ENCODE data around the gene CCNL2. TPM values are rescaled to one million over a fixed set of nuclear protein-coding genes. Genes with fewer than 3 reads are reported as not detected.
A peak's percentile ranks its signal among the peaks of the same experiment; 100 is the strongest.
"Not testable (repeated sequence)": the region's sequence is repeated elsewhere in the genome, so short reads cannot be mapped to it uniquely, and the experiment has no call there.

CCNL2 gene
- 100 to 1,000 TPM in 1 of 2 donors, 10 to 100 TPM in 1; 47.3 to 170 TPM for total RNA-seq
- 100 to 1,000 TPM in 1 of 2 donors, 10 to 100 TPM in 1; 46.4 to 160 TPM for polyA plus RNA-seq

GRCh38 chr1:1399187-1399871, at the start of gene CCNL2:
Gene CCNL2, minus strand, starts transcription at chr1:1399335. Its CDS starts 29 bp downstream, at chr1:1399306.
- H3K27ac ChIP-seq (ENCODE audit: low read depth in 1 of 2, low read length in 2 of 2) = peak within 1 kb of the TSS; percentile 73 to 75
- TF ChIP-seq HNF4A (conservative IDR thresholded peaks at IDR 0.05) (no peak), SP1 (IDR thresholded peaks at IDR 0.05) (peak; percentile 94), FOXA2 (IDR thresholded peaks at IDR 0.05) (no peak), ZBTB33 (IDR thresholded peaks at IDR 0.05) (no peak), REST (IDR thresholded peaks at IDR 0.05) (no peak), RXRA (IDR thresholded peaks at IDR 0.05) (no peak), MAX (IDR thresholded peaks at IDR 0.05) (no peak), FOXA1 (IDR thresholded peaks at IDR 0.05) (no peak), JUND (IDR thresholded peaks at IDR 0.05) (no peak), ATF3 (IDR thresholded peaks at IDR 0.05) (no peak), CTCF (IDR thresholded peaks at IDR 0.05; ENCODE audit: low read depth, low read length, missing input control) (peak; percentile 59), HNF4G (IDR thresholded peaks at IDR 0.05) (no peak), NR2F2 (IDR thresholded peaks at IDR 0.05) (no peak), TAF1 (conservative IDR thresholded peaks at IDR 0.05) (no peak), YY1 (IDR thresholded peaks at IDR 0.05) (peak; percentile 91), EGR1 (IDR thresholded peaks at IDR 0.05; ENCODE audit: low read depth in 2 of 2) (no peak), GABPA (IDR thresholded peaks at IDR 0.05 in 1 of 2, conservative IDR thresholded peaks at IDR 0.05 in 1 of 2) (peak; percentile 57 to 92), RAD21 (IDR thresholded peaks at IDR 0.05) (peak in 1 of 2 donors; percentile 60)
- WGBS = under 1% methylated on average over 86 of the region's 86 CpGs
- peak within 1 kb of the TSS; percentile 75 to 82 for H3K9ac ChIP-seq (ENCODE audit: low read depth in 1 of 2, low read length in 2 of 2)
- no peaks in the 10 kb centered on the region for H3K27me3 ChIP-seq (ENCODE audit: control insufficient read depth in 4 of 4, insufficient read depth in 4 of 4, low read length in 3 of 4)
- peak within 1 kb of the TSS; percentile 92 to 99 (median 96) for H3K4me3 ChIP-seq (ENCODE audit: low read depth in 1 of 3, low read length in 3 of 3)
- peak; percentile 99 for DNase-seq (ENCODE audit: low spot score)
- peaks cover 14 to 31% (median 23%) of the 10 kb centered on the region in 4 donors for H3K36me3 ChIP-seq (ENCODE audit: control insufficient read depth in 4 of 4, insufficient read depth in 3 of 4, low read depth in 1 of 4, low read length in 3 of 4)
- no peaks in the 10 kb centered on the region for H3K9me3 ChIP-seq (ENCODE audit: control insufficient read depth in 4 of 4, low read length in 3 of 4)
- H3K4me1 ChIP-seq (ENCODE audit: control insufficient read depth in 4 of 4, insufficient read depth in 4 of 4, low read length in 3 of 4) = peaks cover 4 to 52% (median 43%) of the 10 kb centered on the region in 4 donors

GRCh38 chr1:1446631-1447030, 47.5 kb upstream of the CCNL2 start:
- WGBS = 95% methylated on average over 19 of the region's 19 CpGs
- H3K9me3 ChIP-seq (ENCODE audit: control insufficient read depth in 4 of 4, low read length in 3 of 4); DNase-seq (ENCODE audit: low spot score): not testable (repeated sequence)

More at GRCh38 chr1:1446631-1447030, 47.5 kb upstream of the CCNL2 start:
- not testable (repeated sequence) for H3K36me3 ChIP-seq (ENCODE audit: control insufficient read depth in 4 of 4, insufficient read depth in 3 of 4, low read depth in 1 of 4, low read length in 3 of 4); H3K4me3 ChIP-seq (ENCODE audit: low read depth in 1 of 3, low read length in 3 of 3); H3K4me1 ChIP-seq (ENCODE audit: control insufficient read depth in 4 of 4, insufficient read depth in 4 of 4, low read length in 3 of 4); H3K9ac ChIP-seq (ENCODE audit: low read depth in 1 of 2, low read length in 2 of 2); H3K27ac ChIP-seq (ENCODE audit: low read depth in 1 of 2, low read length in 2 of 2); H3K27me3 ChIP-seq (ENCODE audit: control insufficient read depth in 4 of 4, insufficient read depth in 4 of 4, low read length in 3 of 4)
